HG03175 (cell line): ENCODE results near the gene CR1L.
"Not testable (repeated sequence)": the region's sequence is repeated elsewhere in the genome, so short reads cannot be mapped to it uniquely, and the experiment has no call there.

Experiments
- ATAC-seq: cut with Tn5 transposase; IDR thresholded peaks from one replicate; pipeline ENCODE4 v1.9.1; 2021; ENCODE audit warnings: mild to moderate bottlenecking, moderate library complexity; ENCODE audit not compliant: unreplicated experiment

The CR1L gene

DNA sequence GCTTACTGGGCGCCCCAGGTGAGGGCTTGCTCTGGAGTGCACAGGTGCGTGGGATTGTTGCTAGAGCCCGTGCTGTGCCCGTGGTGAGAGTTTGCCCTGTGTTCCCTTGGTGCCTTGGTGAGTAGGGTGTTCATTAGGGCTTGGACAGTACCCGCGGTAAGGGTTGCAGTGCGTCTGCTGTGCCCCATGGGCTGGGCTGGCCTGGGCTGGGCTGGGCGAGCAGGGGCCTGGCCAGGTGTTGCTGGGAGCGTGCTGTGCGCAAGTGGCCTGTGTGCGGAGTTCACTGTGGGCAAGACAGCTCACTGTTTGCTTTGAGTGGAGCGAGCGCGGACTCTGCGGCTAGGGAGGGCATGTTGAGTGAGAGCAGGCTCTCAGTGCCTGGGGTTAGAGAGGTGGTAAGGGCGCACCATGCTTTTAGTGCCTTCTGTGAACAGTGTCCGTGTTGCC, 725 bp downstream of the CR1L start:
- ATAC-seq: no peak

DNA sequence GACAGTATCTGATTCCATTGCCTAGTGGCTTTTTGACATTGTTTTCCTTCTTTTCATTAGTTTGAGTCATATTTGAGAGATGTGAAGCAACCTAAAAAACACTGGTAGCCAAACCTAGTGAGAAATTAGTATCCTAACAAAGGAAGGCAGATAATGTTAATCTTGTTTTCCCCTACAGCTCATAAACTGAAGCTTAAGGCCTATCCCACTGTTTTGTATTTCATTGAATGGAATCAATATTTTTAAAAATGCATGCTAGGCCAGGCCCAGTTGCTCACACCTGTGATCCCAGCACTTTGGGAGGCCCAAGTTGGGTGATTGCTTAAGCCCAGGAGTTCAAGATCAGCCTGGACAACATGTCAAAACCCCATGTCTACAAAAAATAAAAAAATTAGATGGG, 1.2 kb downstream of the CR1L start:
- ATAC-seq: no peak

DNA sequence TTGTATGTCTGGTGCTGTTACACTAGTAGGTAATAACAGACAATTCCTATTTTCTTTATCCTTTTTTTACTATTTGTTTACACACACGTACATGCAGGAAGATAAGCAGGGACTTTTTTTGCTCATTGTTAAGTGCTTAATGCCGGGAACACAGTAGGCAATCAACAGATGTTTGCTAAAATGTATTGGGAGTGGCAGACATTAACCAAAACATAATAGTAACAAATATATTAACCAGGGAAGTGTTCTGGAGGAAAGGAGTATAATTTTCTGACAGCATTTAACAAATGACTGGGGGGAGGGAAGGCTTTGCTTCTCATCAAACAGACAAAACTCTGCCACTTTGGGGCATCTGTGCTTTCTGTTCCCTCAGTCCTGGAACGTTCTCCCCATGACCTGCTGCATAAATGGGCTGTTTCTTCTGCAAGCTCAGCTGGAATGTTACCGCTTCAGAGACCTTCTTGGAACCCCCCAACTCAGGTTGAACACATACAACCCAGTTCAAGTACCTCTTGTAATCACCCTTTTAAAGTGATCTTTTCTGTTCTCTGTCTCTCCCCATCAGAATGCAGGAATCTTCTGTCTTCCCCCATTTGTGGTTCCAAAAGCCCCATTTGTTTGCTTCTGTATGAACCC, 2.1 kb downstream of the CR1L start:
- no peak for ATAC-seq

DNA sequence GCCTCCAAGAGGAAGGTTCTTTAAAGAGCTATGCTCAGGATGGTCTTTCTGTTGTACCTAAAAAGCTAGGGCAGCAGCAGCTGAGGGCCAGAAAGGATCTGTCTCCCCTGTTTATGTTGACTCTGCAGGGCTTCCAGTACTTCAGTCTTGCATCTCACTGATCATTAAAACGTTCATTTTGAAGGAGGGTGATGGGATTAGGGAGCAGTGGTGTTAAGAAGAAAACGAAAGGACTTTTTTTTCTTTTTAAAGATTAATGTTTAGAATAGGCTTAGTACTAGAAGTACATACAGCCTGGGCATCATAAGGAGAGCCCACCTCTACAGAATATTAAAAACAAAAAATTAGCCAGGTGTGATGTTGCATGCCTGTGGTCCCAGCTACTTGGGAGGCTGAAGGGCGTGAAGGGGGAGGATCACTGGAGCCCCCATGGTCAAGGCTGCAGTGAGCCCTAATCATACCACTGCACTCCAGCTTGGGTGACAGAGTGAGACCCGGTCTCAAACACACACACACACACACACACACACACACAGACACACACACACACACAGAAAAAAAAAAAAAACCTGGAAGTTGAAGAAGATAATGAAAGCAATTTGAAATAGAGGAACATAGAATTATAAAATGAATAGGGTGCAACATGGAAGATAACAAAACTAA, 2.9 kb downstream of the CR1L start:
- ATAC-seq: no peak

DNA sequence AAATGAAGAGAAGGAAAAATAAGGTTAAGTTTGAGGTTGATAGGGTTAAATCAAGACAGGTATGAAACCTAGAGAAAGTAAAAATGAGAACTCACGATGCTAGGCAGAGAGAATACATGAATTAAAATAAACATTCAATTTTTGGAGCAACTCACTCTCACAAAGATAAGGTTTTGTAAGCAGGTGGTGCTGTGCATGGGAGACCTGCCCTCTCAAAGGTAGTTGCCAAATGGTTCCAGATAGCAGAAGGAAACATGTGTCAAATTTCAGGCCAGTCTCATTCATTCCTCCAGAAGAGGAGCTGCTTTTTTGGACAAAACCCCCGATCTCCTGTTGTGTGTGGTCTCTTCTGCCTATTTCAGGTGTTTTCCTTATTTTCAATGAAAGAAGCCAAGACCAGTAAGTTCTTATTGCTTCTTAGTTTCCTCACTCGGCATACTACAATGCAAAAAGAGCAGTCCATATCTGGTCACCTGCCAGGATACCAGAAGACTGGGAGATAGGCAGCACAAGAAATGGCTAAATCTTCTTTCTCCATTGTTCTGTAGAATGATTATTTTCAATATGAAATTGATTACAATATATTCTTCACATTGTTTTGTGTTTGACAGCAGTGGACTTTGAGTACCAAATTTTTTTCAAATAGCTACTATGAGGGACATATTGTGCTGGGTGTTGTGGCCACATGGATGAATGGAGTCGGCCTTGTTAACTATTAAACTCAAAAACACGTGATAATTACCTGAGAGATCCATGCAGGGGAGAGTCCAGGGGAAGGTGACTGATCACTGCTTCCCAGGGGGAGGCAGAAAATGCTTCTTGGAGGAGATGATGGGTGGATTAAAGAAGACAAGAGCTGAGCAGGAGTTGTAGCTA, 3.6 kb downstream of the CR1L start:
- ATAC-seq: no peak

DNA sequence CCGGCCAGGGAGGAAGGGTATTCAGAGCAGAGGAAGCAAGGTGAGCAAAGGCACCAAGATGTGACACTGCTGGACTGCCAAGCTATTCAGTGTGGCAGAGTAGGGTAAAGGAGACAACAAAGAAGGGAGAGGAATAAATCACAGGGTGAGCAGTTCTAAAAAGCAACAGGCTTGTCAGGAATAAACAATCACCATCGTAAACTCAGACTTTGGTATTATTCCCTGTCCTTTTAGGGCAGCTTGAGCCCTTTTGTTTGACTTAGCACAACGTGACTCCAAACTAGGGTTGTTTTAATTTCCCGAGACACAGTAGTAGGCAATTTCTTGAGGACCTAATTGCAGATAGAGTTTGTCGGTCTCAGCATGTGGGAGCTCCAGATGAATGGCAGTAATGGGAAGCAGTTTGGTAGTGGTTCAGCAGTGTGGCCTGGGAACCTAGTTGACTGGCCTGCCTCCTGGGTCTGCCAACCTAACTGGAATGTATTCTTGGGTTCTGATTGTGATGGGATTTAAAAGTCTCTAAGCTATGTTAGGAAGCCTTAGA, 4.3 kb downstream of the CR1L start:
- ATAC-seq: no peak

DNA sequence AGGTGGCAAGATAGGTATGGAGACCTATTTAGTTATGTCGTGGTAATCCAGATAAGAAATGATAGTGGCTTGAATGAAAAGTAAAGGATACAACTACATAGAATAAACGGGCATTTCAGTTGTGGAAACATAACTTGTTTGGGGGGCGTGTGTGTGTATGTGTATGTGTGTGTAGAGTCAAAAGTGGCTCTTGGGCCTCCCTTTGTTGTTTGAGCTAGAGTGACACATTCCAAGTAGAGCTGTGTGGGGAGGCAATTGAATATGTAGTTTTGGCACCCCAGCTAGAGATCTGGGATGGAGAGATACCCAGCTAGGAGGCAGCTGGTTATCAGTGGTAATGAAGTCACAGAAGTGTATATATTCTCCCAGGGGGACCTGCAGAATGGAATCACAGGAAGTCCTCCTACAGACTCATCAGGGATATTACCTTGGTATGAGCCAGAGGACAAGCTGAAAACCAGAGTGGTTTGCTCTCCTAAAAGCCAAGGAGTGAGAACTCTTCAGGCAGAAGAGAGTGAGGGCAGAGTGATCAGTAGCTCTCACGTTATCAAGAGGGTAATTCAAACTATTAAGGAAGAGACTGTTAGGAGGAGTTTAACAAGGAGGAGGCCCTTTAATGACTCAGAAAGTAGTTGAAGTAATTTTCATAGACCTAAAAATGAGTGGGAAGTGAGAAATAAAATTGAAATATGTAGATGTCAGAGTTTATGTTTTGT, 5.1 kb downstream of the CR1L start:
- no peak for ATAC-seq

DNA sequence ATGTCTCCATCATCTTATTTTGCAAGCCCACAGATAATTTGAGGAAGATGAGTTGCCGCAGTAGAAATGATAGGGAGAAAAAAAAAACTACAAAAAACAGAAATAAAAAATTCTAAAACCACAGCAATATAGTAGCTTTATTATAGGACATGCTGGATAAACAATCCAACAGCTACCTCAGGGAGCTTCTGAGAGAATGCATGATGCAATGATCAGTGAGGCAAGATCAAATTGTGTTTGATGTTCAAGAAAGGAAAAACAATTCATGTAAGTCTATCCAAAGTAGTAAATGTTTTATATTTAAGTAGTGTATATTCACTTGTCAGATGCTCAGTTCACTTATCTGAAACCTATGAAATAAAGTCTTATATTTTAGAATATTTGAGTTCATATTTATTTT, 6.7 kb downstream of the CR1L start:
- ATAC-seq: no peak

DNA sequence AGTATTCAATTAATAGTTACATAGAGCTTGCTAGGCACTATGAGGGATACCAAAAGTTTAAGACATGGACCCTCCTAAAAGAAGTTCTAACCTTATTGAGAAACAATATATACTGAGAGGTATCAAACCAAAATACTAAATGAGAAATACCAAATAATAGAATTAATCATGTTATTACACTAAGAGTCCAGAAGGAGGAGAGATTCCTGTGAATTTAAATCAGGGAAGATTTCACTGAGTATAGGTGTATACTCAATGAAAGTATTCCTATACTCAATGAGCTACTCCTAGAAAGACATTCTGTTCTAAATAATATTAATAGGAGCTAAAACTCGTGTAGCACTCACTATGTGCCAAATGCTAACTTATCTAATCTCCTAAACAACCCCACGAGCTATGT, 9.4 kb downstream of the CR1L start:
- ATAC-seq: no peak

DNA sequence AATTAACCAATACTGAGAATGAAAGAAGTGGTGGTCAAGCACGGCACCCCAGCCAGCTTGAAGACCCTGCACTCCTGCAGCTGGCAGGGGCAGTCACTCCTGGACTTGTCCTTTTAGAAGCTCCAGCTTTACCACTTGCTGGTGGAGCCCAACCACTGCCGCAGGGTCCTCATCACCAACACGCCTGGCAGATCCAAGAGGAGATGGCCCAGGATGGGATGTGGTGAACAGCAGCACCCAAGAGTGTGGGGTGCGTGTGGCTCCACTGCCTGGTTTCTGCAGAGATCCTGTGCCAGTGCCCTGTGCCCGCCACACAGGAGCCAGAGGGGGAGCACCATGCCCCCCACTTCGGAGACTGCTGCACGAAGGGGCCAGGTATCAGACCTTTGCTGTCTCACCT, 13.5 kb downstream of the CR1L start:
- ATAC-seq: no peak

DNA sequence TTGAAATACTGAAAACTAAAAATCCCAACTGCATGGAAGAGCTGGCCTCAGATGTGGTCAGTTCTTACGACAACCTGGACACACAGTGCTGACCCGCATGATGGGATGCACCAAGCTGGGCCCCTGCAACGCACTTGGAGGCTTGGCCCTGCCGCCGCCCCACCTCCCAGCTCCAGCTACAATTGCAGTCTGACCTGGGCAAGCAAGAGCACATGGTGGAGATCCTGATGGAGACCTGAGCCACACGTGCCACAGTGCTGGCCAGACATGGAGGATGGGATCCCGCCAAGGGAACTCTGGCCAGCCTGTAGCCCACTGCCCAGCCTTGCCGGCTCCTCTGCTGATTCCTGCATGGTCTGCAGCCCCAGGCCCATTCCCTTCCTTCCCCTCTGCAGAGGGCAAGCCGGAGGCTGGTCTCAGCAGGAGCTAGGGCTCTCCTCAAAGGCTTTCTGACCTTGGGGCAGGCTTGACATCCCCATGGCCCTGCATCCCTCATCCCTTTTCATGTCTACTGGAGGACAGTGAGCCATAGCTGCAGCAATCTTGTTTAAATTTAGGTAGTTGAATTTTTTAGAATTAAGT, 14.1 kb downstream of the CR1L start:
- ATAC-seq: no peak

DNA sequence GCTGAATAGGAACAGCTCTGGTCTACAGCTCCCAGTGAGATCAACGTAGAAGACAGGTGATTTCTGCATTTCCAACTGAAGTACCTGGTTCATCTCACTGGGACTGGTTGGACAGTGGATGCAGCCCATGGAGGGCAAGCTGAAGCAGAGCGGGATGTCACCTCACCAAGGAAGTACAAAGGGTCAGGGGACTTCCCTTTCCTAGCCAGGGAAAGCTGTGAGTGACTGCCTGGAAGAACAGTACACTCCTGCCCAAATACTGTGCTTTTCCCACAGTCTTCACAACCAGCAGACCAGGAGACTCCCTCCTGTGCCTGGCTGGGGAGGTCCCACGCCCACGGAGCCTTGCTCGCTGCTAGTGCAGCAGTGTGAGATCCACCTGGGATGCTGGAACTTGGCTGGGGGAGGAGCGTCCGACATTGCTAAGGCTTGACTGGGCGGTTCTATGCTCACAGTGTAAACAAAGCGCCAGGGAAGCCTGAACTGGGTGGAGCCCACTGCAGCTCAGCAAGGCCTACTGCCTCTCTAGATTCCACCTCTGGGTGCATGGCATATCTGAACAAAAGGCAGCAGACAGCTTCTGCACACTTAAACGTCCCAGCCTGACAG, 14.7 kb downstream of the CR1L start:
- no peak for ATAC-seq

DNA sequence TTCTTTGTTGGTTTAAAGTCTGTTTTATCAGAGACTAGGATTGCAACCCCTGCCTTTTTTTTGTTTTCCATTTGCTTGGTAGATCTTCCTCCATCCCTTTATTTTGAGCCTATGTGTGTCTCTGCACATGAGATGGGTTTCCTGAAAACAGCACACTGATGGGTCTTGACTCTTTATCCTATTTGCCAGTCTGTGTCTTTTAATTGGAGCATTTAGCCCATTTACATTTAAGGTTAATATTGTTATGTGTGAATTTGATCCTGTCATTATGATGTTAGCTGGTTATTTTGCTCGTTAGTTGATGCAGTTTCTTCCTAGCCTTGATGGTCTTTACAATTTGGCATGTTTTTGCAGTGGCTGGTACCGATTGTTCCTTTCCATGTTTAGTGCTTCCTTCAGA, 16.5 kb downstream of the CR1L start:
- ATAC-seq: not testable (repeated sequence)

DNA sequence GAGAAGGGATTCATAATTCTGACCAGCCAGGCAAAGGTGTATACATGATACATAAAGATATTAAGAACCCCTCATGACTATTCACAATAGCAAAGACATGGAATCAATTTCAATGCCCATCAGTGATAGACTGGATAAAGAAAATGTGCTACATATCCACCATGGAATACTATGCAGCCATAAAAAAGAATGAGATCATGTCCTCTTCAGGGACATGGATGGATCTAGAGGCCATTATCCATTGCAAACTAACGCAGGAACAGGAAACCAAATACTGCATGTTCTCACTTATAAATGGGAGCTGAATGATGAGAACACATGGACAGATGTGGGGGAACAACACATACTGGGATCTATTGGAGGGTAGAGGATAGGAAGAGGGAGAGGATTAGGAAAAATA, 21.4 kb downstream of the CR1L start:
- no peak for ATAC-seq

DNA sequence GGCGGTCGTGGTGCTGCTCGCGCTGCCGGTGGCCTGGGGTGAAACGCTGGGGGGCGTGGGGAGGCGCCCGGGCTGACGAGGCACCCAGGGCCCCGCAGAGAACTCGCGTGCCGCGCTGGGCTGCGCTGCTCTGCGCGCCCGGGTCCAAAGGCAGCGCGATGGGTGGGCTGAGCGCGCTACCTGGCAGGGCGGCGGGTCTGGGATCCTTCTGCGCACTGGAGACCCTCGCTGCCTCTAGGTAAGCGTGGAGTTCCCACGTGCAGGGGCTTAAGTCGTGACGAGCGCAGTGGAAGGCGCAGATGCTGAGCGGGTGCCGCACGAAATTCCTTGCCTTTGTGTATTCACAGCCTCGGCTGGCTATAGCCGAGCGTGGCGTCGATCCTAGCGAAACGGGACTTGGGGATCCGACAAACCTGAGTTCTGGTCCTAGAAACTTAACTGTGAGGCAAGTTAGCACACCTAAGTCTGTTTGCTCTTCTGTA, 24.6 kb downstream of the CR1L start:
- no peak for ATAC-seq

DNA sequence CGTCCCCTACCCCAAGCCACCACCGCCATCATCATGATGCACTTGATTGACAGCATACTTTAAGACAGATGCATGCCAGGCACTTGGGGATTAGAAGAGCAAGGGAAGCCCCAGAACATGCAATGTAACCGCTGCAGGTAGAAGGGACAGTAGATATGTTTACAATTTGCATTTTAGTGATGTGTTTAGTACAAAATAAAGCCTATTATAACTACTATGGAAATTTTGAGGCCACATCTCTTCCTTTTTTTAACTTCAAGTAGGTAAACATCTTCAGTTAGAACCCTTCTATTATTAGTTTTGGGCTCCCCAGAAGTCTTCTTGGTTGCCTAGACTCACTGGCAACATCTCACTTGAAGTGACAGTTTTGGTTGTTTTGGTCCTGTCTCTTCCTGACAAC, 25.3 kb downstream of the CR1L start:
- ATAC-seq: no peak

DNA sequence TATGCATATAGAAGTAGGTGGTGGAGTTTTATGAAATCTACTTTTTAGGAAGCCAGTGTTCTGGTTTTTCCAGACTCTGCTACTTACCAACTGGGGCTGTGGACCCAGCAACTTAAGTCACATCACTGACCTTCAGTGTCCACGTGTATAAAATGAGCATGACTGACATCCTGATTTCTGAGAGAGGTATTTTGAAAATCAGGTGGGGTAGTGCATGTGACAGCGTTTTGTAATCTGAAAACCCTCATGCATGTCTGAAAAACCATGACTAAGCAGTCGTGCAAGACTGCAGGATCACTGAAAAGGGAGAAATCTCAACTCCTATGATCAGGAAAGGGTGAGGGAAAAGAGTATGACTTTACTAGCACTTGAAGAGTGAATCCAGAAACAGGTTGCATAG, 26.1 kb downstream of the CR1L start:
- ATAC-seq: no peak

DNA sequence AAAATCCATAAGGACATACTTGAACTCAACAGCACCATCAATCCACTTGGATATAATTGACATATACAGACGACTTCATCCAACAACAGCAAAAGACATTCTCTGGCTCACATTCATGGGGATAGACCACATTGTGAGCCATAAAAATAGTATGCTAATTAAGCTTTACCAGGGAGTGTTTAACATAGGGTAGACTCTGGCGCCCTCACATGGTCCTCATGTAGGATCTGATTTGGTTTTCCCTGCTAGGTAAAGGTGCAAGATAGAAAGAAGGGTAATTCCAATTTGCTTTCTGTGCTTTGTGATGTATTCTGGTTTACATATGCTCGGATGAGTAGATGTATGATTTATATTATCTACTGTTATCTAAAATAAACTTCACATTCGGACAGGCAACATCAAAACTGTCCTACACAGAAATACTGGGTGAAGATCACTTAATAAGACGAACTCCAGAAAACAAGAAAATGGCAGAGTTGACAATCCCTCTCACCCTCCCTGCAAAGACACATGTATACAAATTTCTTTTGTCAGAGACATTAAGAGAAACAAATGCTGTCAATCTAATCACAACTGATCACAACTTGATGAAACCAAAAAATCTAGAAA, 27.7 kb downstream of the CR1L start:
- ATAC-seq: no peak

DNA sequence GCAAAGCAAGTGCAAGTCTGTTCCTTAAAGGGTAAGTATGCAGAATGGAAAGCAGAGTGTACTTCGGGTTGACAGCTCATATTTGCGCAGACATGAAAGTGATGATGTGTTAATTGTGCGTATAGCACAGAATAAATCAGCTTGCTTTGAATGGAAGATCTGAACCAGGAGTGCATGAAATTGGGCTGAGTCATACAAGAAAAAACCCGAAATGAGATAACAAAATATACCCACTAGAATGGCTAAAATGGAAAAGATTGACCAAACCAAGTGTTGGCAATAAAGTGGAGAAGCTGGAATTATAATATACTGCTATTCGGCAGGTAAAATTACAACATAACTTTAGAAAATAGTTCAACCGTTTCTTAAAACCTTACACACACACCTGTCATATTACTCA, 28.5 kb downstream of the CR1L start:
- no peak for ATAC-seq

DNA sequence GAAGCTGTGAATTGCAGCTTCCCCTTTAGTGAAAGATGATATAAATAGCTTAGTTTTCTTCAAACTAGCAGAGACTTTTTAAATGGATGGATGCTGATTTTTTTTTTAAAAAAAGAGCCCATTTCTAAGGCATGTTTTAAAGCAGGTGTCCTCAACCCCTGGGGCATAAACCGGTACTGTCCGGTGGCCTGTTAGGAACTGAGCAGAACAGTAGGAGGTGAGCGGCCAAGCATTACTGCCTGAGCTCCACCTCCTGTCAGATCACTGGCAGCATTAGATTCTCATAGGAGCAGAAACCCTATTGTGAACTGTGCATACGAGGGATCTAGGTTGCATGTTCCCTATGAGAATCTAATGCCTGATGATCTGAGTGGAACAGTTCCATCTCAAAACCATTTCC, 31.2 kb downstream of the CR1L start:
- ATAC-seq: no peak
